A673 (cell line): ENCODE measurements around the gene SPATA2. TPM values are rescaled to one million over a fixed set of nuclear protein-coding genes. Genes with fewer than 3 reads are reported as not detected.

Experiments
- BruUV-seq: library from RNA; stranded (reverse); fragments of 400-500 nt; replicated peaks from 2 replicates; lab custom pipeline; 2021; lab: Mats Ljungman, UMichigan
- CTCF ChIA-PET: fragments of 300-600 bp; sonication (Branson Sonifier 250); formaldehyde crosslinking; loops from one replicate; lab custom pipeline; 2022; ENCODE audit warnings: antibody characterized with exemption; lab: Charles Lee
- POLR2A ChIA-PET: fragments of 300-600 bp; sonication (Branson Sonifier 250); formaldehyde crosslinking; loops from one replicate; lab custom pipeline; 2022; ENCODE audit warnings: antibody characterized with exemption; ENCODE audit not compliant: low non-redundant PET; lab: Charles Lee
- DNase-seq: peaks from one replicate; pipeline ENCODE4 v3.0.0-alpha.2; 2015; ENCODE audit warnings: low spot score
- H3K27ac ChIP-seq: fragments of 200-600 bp; sonication (generic); 2 replicates; pipeline ENCODE4 v1.5.1; 2016; ENCODE audit warnings: mixed run types, low read depth, mild to moderate bottlenecking, mixed read lengths, antibody characterized with exemption, low read length; ENCODE audit not compliant: poor library complexity, severe bottlenecking
- H3K27me3 ChIP-seq: fragments of 200-600 bp; sonication (generic); replicated peaks from 2 replicates; pipeline ENCODE4 v1.6.1; 2017; ENCODE audit warnings: mixed run types, low read depth, mild to moderate bottlenecking, mixed read lengths, antibody characterized with exemption, low read length; ENCODE audit not compliant: insufficient read depth, poor library complexity
- H3K36me3 ChIP-seq: fragments of 200-600 bp; sonication (generic); 2 replicates; pipeline ENCODE4 v1.6.1; 2016; ENCODE audit warnings: mixed run types, mild to moderate bottlenecking, mixed read lengths, antibody characterized with exemption, low read length; ENCODE audit not compliant: insufficient read depth, poor library complexity, severe bottlenecking
- H3K4me1 ChIP-seq: fragments of 200-600 bp; sonication (generic); 2 replicates; pipeline ENCODE4 v1.6.1; 2017; ENCODE audit warnings: mixed run types, mild to moderate bottlenecking, mixed read lengths, antibody characterized with exemption, low read length; ENCODE audit not compliant: insufficient read depth, poor library complexity, severe bottlenecking
- H3K4me3 ChIP-seq: fragments of 200-600 bp; sonication (generic); 2 replicates; pipeline ENCODE4 v1.5.1; 2016; ENCODE audit warnings: low read depth, mixed run types, mild to moderate bottlenecking, mixed read lengths, low read length; ENCODE audit not compliant: poor library complexity, severe bottlenecking
- H3K9me3 ChIP-seq: fragments of 200-600 bp; sonication (generic); 2 replicates; pipeline ENCODE4 v1.6.1; 2016; ENCODE audit warnings: mixed run types, low read depth, mild to moderate bottlenecking, mixed read lengths, antibody characterized with exemption, low read length; ENCODE audit not compliant: poor library complexity, severe bottlenecking
- CTCF ChIP-seq: fragments of 300-800, 200-600 bp; sonication (generic); conservative IDR thresholded peaks from 2 replicates; pipeline ENCODE4 v1.5.1; 2017; ENCODE audit warnings: low read depth, mild to moderate bottlenecking, antibody characterized with exemption, low read length, moderate library complexity, mixed read lengths
- EZH2 ChIP-seq: fragments of 200-600 bp; sonication (generic); IDR thresholded peaks from 2 replicates; pipeline ENCODE4 v1.6.1; 2017; ENCODE audit warnings: borderline replicate concordance, low read depth, mild to moderate bottlenecking, mixed read lengths, antibody characterized with exemption, low read length; ENCODE audit not compliant: poor library complexity, severe bottlenecking
- intact Hi-C: fragments of 100-400 bp; cut with micrococcal nuclease; formaldehyde crosslinking; loops from one replicate; pipeline ENCODE4 v1.10.0; 2022; ENCODE audit not compliant: unreplicated experiment
- total RNA-seq: library from RNA; stranded (reverse); gene quantifications from 2 replicates; pipeline ENCODE4 v1.2.3, GENCODE V29; 2021

The SPATA2 gene
- total RNA-seq, 1 experiment from 2014 or later: 9.2 TPM

- Histone ChIP-seq H3K4me3 (no peak overlapping the region), H3K27ac (no peak overlapping the region), H3K36me3 (no peaks in the 10 kb centered on the region), H3K4me1 (no peaks in the 10 kb centered on the region), H3K9me3 (no peaks in the 10 kb centered on the region), H3K27me3 (no peaks in the 10 kb centered on the region)
- TF ChIP-seq EZH2 (no peak), CTCF (no peak)
- POLR2A ChIA-PET: no interaction called here
- no peak for DNase-seq
- no TSS peak for BruUV-seq
- CTCF ChIA-PET: no interaction called here
- intact Hi-C loops: no loop called here
These were observed 43.3 kb downstream of the SPATA2 start for GRCh38 chr20:49872056-49872455.

GRCh38 chr20:49871391-49871948 is 43.9 kb downstream of the SPATA2 start:
- no peak overlapping the region for H3K4me3 ChIP-seq
- H3K9me3 ChIP-seq: no peaks in the 10 kb centered on the region
- H3K27ac ChIP-seq: no peak overlapping the region
- TF ChIP-seq CTCF (no peak), EZH2 (no peak)
- no TSS peak for BruUV-seq
- DNase-seq: no peak
- no peaks in the 10 kb centered on the region for H3K4me1 ChIP-seq
- no peaks in the 10 kb centered on the region for H3K27me3 ChIP-seq
- ChIA-PET CTCF (no interaction called here), POLR2A (no interaction called here)
- H3K36me3 ChIP-seq: no peaks in the 10 kb centered on the region
- intact Hi-C loops: no loop called here

- Histone ChIP-seq H3K4me3 (no peak overlapping the region), H3K27ac (no peak overlapping the region), H3K9me3 (no peaks in the 10 kb centered on the region), H3K36me3 (no peaks in the 10 kb centered on the region), H3K4me1 (no peaks in the 10 kb centered on the region), H3K27me3 (no peaks in the 10 kb centered on the region)
- POLR2A ChIA-PET: no interaction called here
- intact Hi-C loops: no loop called here
- BruUV-seq: no TSS peak
- DNase-seq: no peak
- CTCF ChIA-PET: no interaction called here
- TF ChIP-seq EZH2 (no peak), CTCF (no peak)
These were observed 45.1 kb downstream of the SPATA2 start for GRCh38 chr20:49870261-49870660.
